OCI-LY1 (cell line): ENCODE results near the gene PDK3.

ENCODE experiments used
- H2AFZ ChIP-seq: fragments of 200-600 bp; sonication (generic), shearing (Covaris generic); 2 replicates; pipeline ENCODE4 v1.6.0; 2014; ENCODE audit warnings: antibody characterized with exemption, mild to moderate bottlenecking, low read length
- H3F3A ChIP-seq: fragments of 200-600 bp; sonication (generic), shearing (Covaris generic); 2 replicates; pipeline ENCODE4 v1.6.0; 2014; ENCODE audit warnings: mild to moderate bottlenecking, antibody characterized with exemption, low read length, moderate library complexity; ENCODE audit not compliant: insufficient read depth
- H3K27ac ChIP-seq: fragments of 200-600 bp; sonication (generic); 2 replicates; pipeline ENCODE4 v1.5.1; 2014; ENCODE audit warnings: low read length, mixed run types, mild to moderate bottlenecking, low read depth; ENCODE audit not compliant: poor library complexity, severe bottlenecking
- H3K27me3 ChIP-seq: fragments of 200-600 bp; sonication (generic); 2 replicates; pipeline ENCODE4 v1.6.0; 2014; ENCODE audit warnings: antibody characterized with exemption, mild to moderate bottlenecking, low read length, moderate library complexity; ENCODE audit not compliant: insufficient read depth
- H3K36me3 ChIP-seq: fragments of 200-600 bp; sonication (generic); 2 replicates; pipeline ENCODE4 v1.6.1; 2014; ENCODE audit warnings: mild to moderate bottlenecking, antibody characterized with exemption, low read length, moderate library complexity, mixed read lengths; ENCODE audit not compliant: insufficient read depth
- H3K4me1 ChIP-seq: fragments of 200-600 bp; sonication (generic); 2 replicates; pipeline ENCODE4 v1.5.1; 2014; ENCODE audit warnings: mild to moderate bottlenecking, low read length, moderate library complexity; ENCODE audit not compliant: insufficient read depth, severe bottlenecking
- H3K4me2 ChIP-seq: fragments of 200-600 bp; sonication (generic), shearing (Covaris generic); 2 replicates; pipeline ENCODE4 v1.6.1; 2014; ENCODE audit warnings: low read length
- H3K4me3 ChIP-seq: fragments of 200-600 bp; sonication (generic); 2 replicates; pipeline ENCODE4 v1.5.1; 2014; ENCODE audit warnings: low read length, low read depth, mild to moderate bottlenecking, mixed read lengths; ENCODE audit not compliant: poor library complexity, severe bottlenecking
- H3K79me2 ChIP-seq: fragments of 200-600 bp; shearing (Covaris generic); 2 replicates; pipeline ENCODE4 v1.6.1; 2016; ENCODE audit warnings: mixed run types, low read length, mixed read lengths; ENCODE audit not compliant: insufficient read depth
- H3K9ac ChIP-seq: fragments of 200-600 bp; sonication (generic), shearing (Covaris generic); 2 replicates; pipeline ENCODE4 v1.6.1; 2014; ENCODE audit warnings: mild to moderate bottlenecking, low read length, mixed read lengths
- H3K9me2 ChIP-seq: fragments of 200-600 bp; sonication (generic), shearing (Covaris generic); 2 replicates; pipeline ENCODE4 v1.6.1; 2014; ENCODE audit warnings: low read depth, mild to moderate bottlenecking, low read length, mixed read lengths
- H3K9me3 ChIP-seq: fragments of 200-600 bp; shearing (Covaris generic); 2 replicates; pipeline ENCODE4 v1.6.1; 2014; ENCODE audit warnings: low read length, mixed read lengths
- H4K20me1 ChIP-seq: fragments of 200-600 bp; sonication (generic), shearing (Covaris generic); 2 replicates; pipeline ENCODE4 v1.6.0; 2016; ENCODE audit warnings: mild to moderate bottlenecking, low read length; ENCODE audit not compliant: insufficient read depth
- CTCF ChIP-seq: fragments of 200-600 bp; sonication (generic), shearing (Covaris generic); IDR thresholded peaks from 2 replicates; pipeline ENCODE4 v1.5.1; 2017; ENCODE audit warnings: mild to moderate bottlenecking, antibody characterized with exemption, low read length, moderate library complexity, mixed read lengths
- EZH2 ChIP-seq: fragments of 200-600 bp; sonication (generic), shearing (Covaris generic); IDR thresholded peaks from 2 replicates; pipeline ENCODE4 v1.8.0; 2017; ENCODE audit warnings: borderline replicate concordance, mixed run types, mild to moderate bottlenecking, antibody characterized with exemption, low read length, moderate library complexity, mixed read lengths

Gene PDK3

GRCh38 chrX:24506082-24506481 is 41.0 kb downstream of the PDK3 start:
- H3K9me2 ChIP-seq: no peaks in the 10 kb centered on the region
- no peaks in the 10 kb centered on the region for H3K9me3 ChIP-seq
- TF ChIP-seq CTCF: no peak
- TF ChIP-seq EZH2: no peak
- no peak overlapping the region for H3K4me3 ChIP-seq
- H3K79me2 ChIP-seq: no peaks in the 10 kb centered on the region
- H3K27me3 ChIP-seq: no peaks in the 10 kb centered on the region
- H3F3A ChIP-seq: no peaks in the 10 kb centered on the region
- H3K4me2 ChIP-seq: no peak overlapping the region
- H3K4me1 ChIP-seq: no peaks in the 10 kb centered on the region
- no peak overlapping the region for H2AFZ ChIP-seq
- no peaks in the 10 kb centered on the region for H4K20me1 ChIP-seq
- H3K9ac ChIP-seq: no peak overlapping the region
- peaks cover 4% of the 10 kb centered on the region; the same call in 1 of the 2 replicates for H3K36me3 ChIP-seq
- H3K27ac ChIP-seq: no peak overlapping the region

- H3K36me3 ChIP-seq: peaks cover 4% of the 10 kb centered on the region; the same call in 1 of the 2 replicates
- no peaks in the 10 kb centered on the region for H3K27me3 ChIP-seq
- H3K4me2 ChIP-seq: no peak overlapping the region
- no peaks in the 10 kb centered on the region for H3K9me3 ChIP-seq
- H3K79me2 ChIP-seq: no peaks in the 10 kb centered on the region
- H3K27ac ChIP-seq: no peak overlapping the region
- H4K20me1 ChIP-seq: no peaks in the 10 kb centered on the region
- H3K9me2 ChIP-seq: no peaks in the 10 kb centered on the region
- H3F3A ChIP-seq: no peaks in the 10 kb centered on the region
- no peak overlapping the region for H3K4me3 ChIP-seq
- H3K4me1 ChIP-seq: no peaks in the 10 kb centered on the region
- TF ChIP-seq EZH2 (no peak), CTCF (no peak)
- H2AFZ ChIP-seq: no peak overlapping the region
- H3K9ac ChIP-seq: no peak overlapping the region
Observed at GRCh38 chrX:24508375-24508774, 43.3 kb downstream of the PDK3 start.

- Histone ChIP-seq H2AFZ (no peak overlapping the region), H3K27ac (no peak overlapping the region), H3K9ac (no peak overlapping the region), H3K9me3 (no peaks in the 10 kb centered on the region), H3K4me2 (no peak overlapping the region), H3K27me3 (no peaks in the 10 kb centered on the region), H3K79me2 (no peaks in the 10 kb centered on the region), H3K36me3 (no peaks in the 10 kb centered on the region), H3K4me1 (no peaks in the 10 kb centered on the region), H3K4me3 (no peak overlapping the region), H3F3A (no peaks in the 10 kb centered on the region), H4K20me1 (no peaks in the 10 kb centered on the region), H3K9me2 (no peaks in the 10 kb centered on the region)
- TF ChIP-seq CTCF (no peak), EZH2 (no peak)
Observed at GRCh38 chrX:24513416-24513815, 48.3 kb downstream of the PDK3 start.
